ENCODE measurements around the gene FIZ1. TPM values are rescaled to one million over a fixed set of nuclear protein-coding genes. Genes with fewer than 3 reads are reported as not detected.
"Not testable (repeated sequence)": the region's sequence is repeated elsewhere in the genome, so short reads cannot be mapped to it uniquely, and the experiment has no call there.

Gene FIZ1
- total RNA-seq, 1 donor from 2014 or later = 18.4 TPM

GRCh38 chr19:55594996-55595545, 4.2 kb downstream of the FIZ1 start:
- DNase-seq (ENCODE audit: low spot score) = no peak

GRCh38 chr19:55593096-55593772, 6.1 kb downstream of the FIZ1 start:
- DNase-seq (ENCODE audit: low spot score) = no peak

DNA sequence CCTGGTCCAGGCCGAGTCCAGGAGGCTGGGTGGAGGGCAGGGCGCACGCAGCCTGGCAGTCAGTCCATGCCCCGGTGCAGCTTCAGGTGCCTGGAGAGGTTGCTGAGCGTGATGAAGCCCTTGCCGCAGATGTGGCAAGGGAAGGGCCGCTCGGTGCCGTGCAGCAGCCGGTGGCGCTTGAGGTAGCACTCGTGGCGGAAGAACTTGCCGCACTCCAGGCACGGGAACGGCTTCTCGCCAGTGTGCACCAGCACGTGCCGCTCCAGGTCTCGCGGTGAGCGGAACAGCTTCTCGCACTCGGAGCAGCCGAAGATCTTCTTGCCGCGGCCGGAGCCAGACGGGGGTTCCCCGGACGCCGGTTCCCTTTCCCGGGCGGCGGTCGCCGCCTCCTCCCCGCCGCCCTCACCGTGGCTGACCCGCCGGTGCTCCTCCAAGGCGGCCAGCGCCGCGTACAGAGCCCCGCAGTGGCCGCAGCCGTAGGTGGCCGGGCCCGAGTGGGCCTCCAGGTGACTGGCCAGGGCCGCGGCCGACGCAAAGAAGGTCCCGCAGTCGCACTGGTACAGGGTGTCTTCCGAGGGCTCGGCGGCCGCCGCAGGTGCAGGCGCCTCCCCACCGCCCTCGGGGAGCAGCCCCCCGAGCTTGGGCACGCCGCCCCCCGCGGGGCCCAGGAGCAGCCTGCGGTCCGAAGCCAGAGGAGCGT, 6.8 kb downstream of the FIZ1 start:
- no peak for DNase-seq (ENCODE audit: low spot score)

DNA sequence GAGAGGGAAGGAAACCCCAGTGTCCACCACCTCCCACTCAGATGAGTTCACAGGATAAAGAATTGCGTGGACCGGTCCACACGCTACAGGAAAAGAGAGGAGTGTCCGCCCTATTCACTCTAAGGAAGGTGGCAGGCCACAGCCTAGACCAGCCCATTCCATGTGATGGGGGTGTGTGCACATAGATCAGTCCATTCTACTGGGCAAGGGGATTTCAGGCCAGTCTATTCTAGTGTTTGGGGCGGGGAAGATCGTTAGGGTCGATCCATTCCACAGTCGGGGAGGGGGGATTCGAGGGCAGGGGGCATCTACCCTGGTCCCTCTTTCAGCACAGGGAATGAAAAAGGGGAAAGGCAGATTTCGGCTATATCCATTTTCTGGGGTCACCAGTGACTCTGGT, 7.8 kb downstream of the FIZ1 start:
- DNase-seq (ENCODE audit: low spot score) = no peak

DNA sequence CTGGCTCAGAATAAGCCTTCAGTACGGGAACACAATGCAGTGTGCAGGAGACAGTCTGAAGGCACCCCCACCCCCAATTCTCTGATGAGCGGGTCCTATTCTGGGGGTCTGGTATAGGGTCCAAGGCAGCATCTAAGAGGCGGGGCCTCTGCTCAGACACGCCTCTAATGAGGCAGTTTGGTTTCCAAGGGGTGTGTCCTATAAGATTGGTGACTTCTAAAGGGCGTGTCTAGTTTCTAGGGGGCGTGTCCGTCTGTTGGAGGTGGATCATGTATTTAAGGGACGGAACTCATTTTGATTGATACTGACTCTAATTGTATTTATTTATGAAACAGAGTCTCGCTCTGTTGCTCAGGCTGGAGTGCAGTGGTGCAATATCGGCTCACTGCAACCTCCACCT, 8.7 kb downstream of the FIZ1 start:
- DNase-seq (ENCODE audit: low spot score) = no peak

DNA sequence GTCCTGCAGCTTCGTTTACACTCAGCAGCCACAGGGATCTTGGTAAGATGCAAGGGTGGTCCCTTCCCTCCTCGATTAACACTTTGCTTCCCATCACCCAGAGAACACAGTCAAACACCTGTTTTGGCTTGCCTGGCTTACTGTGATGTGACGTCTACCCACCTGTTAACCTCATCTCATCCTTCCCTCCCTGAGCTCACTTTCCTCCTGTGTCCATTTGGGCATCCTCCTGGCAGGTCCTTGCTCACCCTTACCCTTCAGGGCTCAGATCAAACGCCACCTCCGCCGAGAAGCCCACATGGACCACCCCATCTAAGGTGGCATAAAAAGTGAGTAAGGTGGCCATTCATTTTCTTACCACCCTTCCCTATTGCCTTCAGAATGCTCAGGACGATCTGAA, 9.2 kb downstream of the FIZ1 start:
- no peak for DNase-seq (ENCODE audit: low spot score)

- no peak for DNase-seq (ENCODE audit: low spot score)
Observed at GRCh38 chr19:55588738-55589137, 10.6 kb downstream of the FIZ1 start.

GRCh38 chr19:55586976-55587668, 12.2 kb downstream of the FIZ1 start:
- DNase-seq (ENCODE audit: low spot score) = peak; percentile 95

DNA sequence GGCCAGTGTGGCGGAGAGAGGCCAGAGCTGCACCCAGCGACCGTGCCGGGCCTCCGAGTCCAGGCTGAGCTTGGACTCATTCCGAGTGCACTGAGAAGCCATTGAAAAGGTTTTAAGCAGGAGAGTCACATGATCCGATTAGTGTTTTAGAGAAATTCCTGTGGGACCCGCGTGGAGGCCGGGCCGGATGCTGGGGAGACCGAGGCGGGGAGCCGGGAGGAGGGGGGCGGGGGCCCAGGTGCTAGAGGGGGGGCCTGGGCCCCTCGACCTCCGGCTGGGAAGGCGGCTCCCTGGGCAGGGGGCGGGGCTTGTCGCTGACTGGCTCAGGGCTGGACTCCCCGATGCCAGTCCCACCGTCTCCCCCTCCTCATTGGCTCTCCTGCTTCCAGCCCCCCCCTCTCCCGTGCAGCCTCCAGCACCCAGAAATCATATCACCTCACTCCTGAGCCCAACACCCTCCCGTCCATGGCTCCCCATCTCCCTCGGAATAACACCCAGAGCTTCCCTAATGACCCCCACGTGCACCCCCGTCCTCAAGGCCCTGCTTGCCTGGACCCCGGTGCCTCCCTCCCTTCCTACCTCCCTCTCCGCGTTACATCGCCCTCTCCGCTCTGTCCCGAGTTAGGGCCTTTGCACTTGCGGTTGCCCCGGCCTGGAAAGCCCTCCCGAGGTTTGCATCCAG, 13.5 kb downstream of the FIZ1 start:
- DNase-seq (ENCODE audit: low spot score) = peak; percentile 78

- no peak for DNase-seq (ENCODE audit: low spot score)
Observed at GRCh38 chr19:55584871-55585270, 14.4 kb downstream of the FIZ1 start.

GRCh38 chr19:55583897-55584296, 15.4 kb downstream of the FIZ1 start:
- not testable (repeated sequence) for DNase-seq (ENCODE audit: low spot score)

DNA sequence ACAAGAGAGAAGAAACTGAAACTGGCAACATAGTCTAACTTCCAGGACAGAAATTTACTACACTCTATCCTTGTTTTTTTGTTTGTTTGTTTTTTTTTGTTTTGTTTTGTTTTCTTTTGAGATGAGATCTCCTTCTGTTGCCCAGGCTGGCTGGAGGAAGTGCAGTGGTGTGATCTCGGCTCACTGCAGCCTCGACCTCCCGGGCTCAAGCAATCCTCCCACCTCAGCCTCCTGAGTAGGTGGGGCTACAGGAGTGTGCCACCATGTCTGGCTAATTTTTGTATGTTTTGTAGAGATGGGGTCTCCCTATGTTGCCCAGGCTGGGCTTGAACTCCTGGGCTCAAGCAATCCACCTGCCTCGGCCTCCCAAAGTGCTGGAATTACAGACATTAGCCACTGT, 17.0 kb downstream of the FIZ1 start:
- not testable (repeated sequence) for DNase-seq (ENCODE audit: low spot score)

- DNase-seq (ENCODE audit: low spot score) = no peak
Observed at GRCh38 chr19:55581823-55582223, 17.5 kb downstream of the FIZ1 start.

DNA sequence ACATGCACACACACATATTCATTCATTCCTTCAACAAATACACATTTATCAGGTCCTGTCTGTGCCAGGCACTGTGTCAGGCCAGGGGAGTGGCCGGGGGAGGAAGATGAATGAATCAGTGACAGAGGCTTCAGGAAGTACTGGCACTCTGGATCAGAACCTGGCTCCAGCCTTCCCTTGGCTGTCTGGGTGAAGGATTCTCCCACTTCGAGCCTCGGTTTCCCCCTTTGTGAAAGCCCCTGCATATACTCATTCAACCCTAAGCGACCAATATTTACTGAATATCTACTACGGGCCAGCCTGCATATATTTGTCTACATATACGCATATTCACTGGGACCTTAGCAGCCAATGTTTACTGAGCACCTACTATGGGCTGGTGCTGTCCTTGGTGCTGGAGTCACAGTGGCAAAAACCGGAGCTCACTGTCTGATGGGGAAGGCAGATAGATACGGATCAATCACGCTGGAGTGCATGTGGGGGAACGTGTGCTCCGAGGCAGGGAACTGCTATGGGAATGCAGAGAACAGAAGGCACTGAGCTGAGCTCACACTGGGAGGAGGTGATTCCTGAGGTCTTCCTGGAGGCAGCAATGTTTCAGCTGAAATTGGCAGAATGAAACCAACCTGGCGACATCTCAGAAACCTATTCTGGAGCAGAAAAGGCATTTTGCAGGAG, 18.0 kb downstream of the FIZ1 start:
- no peak for DNase-seq (ENCODE audit: low spot score)

- peak; percentile 92 for DNase-seq (ENCODE audit: low spot score)
Observed at GRCh38 chr19:55580628-55581144, 18.6 kb downstream of the FIZ1 start, which contains the start of gene ZNF579. Gene ZNF579, minus strand, starts transcription at chr19:55580848. Its CDS starts 1,209 bp downstream, at chr19:55579639.

DNA sequence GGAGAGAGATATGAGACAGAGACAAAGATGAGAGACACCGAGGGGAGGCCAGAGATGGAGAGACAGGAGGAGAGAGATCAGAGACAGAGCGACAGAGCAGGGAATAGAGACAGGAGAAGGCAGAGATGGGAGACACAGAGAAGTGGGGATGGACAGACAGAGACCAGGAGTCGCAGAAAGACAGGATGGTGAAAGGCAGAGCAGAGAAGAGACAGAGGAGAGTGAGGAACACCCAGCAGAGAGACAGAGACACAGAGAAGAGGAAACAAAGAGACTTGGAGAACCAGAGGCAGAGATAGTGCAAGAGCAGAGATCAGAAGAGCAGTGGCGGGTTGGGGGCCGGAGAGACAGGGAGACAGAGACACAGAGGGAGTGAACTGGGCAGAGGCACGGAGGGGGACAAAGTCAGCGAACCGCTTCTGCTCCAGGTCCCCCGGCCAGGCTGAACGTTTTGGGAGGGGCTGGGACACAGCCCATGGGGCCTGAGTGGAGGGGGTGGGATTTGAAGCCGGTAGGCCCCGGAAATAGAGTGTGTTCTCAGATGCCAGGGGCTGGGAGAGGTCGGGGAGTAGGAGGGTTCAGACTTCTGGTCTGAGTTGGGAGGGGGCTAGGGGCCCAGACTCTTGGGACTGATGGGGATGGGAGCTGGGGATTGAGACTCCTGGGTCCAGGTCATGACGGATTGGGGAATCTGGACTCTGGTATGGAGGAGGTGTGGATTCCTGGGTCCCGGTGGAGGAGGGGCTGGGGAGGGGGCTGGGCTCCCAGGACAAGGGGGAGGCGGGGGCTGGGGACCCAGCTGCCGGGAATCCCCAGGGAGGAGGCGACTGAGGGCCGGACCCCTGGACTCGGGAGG, 19.3 kb downstream of the FIZ1 start:
- no peak for DNase-seq (ENCODE audit: low spot score)

DNA sequence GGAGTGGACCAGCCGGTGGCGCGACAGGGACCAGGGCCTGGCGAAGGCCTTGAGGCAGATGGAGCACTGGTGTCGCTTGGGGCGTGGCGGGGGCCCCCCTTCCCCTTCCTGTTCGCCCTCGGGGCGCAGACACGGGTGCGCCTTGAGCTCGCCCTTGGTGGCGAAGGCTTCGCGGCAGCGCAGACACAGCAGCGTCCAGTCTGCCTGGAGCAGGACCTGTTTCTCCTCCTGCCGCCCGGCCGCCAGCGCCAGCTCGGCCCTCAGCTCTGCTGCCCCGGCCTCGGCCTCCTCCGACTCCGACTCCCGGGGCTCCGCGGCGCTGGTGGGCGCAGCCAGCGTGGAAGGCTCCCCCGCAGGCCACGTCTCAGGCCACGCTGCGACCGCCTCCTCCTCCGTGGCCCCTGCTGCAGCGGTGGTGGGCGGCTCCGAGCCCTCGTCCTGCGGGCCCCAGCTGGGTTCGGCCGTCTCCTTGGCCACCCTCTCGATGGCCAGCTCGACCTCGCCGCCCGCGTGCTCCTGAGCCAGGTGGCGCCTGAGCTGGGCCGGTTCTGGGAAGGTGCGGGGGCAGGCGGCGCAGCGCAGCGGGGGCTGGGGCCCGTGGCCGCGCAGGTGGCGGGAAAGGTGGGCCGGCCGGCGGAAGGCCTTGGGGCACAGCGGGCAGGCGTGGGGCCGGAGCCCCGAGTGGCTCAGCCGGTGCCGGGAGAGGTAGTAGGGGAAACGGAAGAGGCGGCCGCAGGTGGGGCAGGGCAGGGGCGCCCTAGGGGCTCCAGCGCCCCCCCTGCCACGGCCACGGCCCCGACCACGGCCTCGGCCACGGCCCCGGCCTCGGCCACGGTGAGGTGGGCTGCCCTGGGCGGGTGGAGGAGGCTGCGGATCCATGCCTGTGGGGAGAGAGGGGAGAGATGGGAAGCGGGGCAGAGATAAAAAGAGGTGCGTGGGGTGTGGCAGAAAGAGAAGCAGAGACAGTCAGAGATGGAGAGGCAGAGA, 20.3 kb downstream of the FIZ1 start:
- no peak for DNase-seq (ENCODE audit: low spot score)

- DNase-seq (ENCODE audit: low spot score) = no peak
Observed at GRCh38 chr19:55578031-55578760, 21.1 kb downstream of the FIZ1 start.
